Dermis microvascular lymphatic vessel endothelial cell (primary cell): ENCODE measurements around the gene HPSE2. TPM values are rescaled to one million over a fixed set of nuclear protein-coding genes. Genes with fewer than 3 reads are reported as not detected.

Experiments
- DNase-seq, 2 donors: peaks; one replicate each; pipeline versions ENCODE4 v3.0.0 to v3.0.0-alpha.2; 2010; ENCODE audit warnings: low read depth in 2 of 2
- total RNA-seq: library from RNA; depleted of rRNA; stranded (reverse); fragments of >200 nt; gene quantifications from 2 replicates; pipeline ENCODE4 v1.2.1, GENCODE V29; 2014

The HPSE2 gene
- total RNA-seq, 1 donor from 2014 or later = under 0.01 TPM

- DNase-seq = no peak
Measured at GRCh38 chr10:98687685-98688084, 548.0 kb downstream of the HPSE2 start.

- no peak for DNase-seq
Measured at GRCh38 chr10:98684019-98684899, 551.4 kb downstream of the HPSE2 start.

DNA sequence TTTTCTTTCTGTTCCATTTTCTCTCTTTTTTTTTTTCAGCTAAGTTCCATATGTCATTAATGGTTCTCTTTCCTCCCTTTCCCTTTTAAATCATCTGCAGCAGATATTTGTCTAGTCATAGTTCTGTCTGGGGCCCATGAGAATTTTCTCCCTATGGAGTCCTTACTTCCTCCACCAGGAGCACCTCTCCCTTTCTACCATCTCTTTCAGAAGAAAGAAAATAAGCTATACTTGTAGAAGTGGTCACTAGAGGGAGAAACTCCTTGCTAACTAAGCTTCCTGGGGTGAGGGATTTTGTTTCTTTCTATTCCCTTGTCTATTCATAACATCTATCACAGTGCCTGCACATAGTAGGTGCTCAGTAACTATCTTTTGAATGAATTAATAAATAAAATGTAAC, 558.8 kb downstream of the HPSE2 start:
- DNase-seq = no peak

DNA sequence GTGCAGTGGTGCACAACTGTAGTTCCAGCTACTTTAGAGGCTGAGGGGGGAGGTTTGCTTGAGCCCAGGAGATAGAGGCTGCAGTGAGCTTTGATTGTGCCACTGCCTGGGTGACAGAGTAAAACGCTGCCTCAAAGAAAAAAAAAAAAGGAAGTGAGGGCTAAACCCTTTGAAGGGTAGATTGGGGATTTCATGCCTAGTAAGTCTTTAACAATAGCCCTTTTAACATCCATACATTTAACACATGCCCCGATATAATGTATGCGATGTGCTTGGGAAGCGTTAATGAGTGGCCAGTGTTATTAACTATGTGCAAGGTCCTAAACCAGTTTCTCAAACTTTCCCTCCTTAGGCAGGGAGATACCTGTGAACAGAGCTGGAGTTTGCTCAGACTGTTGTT, 559.8 kb downstream of the HPSE2 start:
- no peak for DNase-seq

- DNase-seq = no peak
Measured at GRCh38 chr10:98673171-98673782, 562.4 kb downstream of the HPSE2 start.

DNA sequence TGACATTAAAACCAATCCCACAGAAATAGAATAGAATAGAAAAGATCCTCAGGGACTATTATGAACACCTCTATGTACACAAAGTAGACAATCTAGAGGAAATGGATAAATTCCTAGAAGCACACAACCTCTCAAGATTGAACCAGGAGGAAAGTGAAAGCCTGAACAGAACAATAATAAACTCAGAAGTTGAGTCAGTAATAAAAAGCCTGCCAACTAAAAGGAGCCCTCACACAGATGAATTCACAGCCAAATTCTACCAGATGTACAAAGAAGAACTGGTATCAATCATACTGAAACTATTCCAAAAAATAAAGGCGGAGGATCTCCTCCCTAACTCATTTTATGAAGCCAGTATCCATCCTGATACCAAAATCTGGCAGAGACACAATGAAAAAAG, 568.6 kb downstream of the HPSE2 start:
- no peak for DNase-seq

- DNase-seq = no peak
Measured at GRCh38 chr10:98666276-98666675, 569.4 kb downstream of the HPSE2 start.

GRCh38 chr10:98664329-98665042, 571.2 kb downstream of the HPSE2 start:
- DNase-seq = peak; percentile 16 to 36

DNA sequence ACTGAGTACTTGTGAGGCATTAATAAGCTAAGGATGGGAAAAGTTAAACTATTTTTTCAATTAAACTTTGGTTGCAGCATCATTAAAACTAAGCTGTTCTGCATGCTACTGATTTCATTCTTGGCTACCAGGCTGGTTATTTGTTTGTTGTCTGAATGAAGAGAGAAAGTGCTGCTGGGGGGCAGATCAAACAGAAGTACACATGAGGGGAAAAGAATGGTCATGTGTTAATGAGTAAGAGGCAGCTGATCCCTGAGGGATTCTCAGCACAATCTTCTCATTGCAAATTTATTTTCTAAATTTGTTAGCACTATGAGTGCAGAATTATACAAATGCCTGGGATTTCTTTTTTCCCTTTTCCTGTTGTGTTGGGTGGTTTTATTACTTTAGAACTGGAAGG, 575.7 kb downstream of the HPSE2 start:
- no peak for DNase-seq

GRCh38 chr10:98655492-98655891, 580.2 kb downstream of the HPSE2 start:
- no peak for DNase-seq

DNA sequence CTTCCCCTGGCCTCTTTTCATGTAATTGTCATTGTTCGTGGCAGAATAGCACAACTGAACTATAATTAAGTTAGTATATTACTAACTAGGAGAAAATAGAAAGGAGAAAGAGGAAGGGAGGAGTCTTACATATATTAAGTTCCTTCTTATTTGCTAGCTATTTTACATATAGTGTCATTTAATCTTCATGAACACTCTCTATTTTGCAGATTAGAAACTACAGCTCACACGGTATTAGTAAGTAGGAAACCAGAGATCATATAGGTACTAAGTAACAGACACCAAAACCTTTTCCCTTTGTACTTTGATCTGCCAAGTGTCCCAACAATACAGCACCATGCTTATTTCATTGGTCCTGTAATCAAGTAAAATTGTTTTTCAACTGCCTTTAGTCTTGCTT, 586.5 kb downstream of the HPSE2 start:
- DNase-seq = no peak

- no peak for DNase-seq
Measured at GRCh38 chr10:98646998-98647917, 588.4 kb downstream of the HPSE2 start.

DNA sequence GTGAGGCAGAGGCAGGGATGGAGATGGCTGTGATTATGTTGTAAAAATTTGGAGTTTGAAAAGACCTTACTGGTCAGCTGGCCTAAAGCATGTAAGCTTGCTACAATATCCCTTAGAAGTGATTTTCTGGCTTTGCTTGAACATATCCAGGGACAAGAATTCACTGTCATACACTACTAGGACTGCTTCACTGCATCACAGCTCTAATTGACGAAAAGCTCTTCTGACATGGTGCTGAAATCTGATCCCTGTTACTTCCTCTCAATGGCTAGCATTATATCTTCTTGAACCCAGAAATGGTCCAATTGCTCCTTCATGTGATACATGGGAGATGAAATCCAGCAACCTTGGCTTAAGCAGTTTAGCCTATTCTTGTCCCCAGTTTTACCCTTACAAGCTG, 591.2 kb downstream of the HPSE2 start:
- no peak for DNase-seq

DNA sequence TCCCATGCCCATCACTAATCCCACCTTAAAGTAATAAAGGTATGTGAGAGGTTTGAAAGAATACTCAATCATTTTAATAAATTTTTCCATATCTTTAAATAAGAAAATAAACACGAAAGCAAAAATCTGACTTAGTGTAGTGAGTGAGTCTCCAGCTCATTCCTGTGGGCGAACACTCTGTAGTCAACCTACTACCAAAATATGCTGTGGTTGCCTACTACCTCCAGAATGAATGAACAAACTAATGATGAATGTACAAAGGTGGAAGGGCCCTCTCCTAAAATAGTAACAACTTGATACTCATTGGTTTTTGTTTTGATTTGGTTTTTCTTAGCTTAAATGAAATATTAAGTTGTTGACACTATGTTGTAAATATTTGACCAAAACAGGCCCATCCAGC, 593.4 kb downstream of the HPSE2 start:
- no peak for DNase-seq

DNA sequence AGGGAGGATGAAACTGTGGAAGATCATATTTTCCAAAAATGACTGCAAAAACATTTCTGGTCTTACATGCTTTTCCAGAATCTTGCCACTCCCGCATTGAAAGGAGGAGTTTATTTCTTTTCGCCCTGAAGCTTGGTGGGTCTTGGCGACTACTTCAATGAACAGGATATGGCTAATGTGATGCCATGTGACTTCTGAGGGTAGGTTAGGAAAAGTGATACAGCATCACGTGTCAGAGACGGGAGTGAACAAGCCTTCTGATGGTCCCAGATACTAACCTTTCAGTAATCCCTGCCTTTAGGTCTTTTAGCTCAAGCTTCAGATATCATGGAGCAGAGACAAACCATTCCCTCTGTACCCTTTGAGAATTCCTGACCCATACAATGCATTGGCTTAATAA, 596.7 kb downstream of the HPSE2 start:
- DNase-seq = no peak

- no peak for DNase-seq
Measured at GRCh38 chr10:98636921-98637329, 598.7 kb downstream of the HPSE2 start.

DNA sequence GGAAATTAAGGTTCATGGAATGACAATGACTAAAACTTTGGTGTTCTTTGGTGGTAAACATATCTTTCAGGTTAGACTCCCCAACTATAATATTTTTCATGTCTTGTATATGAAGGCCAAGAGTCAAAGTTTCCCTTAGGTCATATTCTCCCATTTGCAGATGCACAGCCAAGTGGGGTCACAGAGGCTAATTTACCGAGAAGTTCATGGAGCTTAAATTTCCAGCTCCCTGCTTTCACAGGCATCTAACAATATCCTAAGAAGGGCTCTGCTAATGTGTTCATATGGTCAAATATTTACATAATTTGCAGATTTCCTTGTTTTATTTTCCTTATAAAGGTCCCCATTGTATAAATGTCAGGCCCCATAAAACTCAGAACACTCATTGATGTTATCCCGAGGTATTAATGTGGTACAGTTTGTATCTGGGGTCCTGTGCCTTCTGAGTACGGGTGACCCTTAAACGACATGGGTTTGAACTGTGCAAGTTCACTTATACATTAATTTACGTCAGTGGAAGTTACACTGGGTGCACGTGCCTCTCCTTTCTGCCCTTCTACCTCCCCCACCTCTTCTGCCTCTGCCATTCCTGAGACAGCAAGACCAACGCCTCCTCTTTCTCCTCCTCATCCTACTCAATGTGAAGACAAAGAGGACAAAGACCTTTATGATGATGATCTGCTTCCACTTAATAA, 603.0 kb downstream of the HPSE2 start:
- DNase-seq = no peak

- DNase-seq = no peak
Measured at GRCh38 chr10:98628206-98628605, 607.4 kb downstream of the HPSE2 start.

GRCh38 chr10:98627711-98628110, 607.9 kb downstream of the HPSE2 start:
- no peak for DNase-seq

DNA sequence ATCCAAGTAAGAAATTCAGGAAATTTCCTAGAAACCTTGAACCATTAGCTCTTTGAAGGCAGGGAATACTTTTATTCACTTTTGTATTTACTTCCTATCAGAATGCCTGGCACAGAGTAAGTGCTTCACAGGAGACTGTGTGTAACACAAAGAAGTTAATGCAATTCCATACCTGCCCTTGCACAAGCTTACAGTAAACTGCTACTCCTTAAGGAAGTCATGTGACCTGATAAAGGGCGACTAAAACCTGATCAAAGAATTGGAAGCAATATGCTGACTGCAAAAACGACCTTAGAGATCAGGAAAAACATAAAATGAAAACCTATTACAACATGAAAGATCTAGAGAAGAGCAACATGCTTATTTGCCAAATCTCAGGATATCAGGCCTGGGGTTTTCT, 610.7 kb downstream of the HPSE2 start:
- no peak for DNase-seq

DNA sequence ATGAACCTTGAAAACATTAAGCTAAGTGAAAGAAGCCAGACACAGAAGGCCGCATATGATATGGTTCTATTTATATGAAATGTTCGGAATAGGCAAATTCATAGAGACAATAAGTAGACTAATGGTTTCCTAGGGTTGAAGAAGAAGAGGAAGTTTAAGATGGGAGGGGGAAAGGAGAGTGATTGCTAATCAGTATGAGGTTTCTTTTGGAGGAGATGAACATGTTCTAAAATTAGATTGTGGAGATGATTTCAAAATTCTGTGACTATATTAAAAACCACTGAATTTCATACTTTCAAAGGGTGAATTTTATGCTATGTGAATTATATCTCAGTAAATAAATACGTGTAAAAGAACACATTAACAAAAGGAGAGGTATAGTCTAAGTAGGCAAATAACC, 612.5 kb downstream of the HPSE2 start:
- no peak for DNase-seq
